Liver (tissue), 3 donors: ENCODE results near the gene DPYSL4.

ENCODE experiments used
- TAF1 ChIP-seq: conservative IDR thresholded peaks from 2 replicates; pipeline ENCODE4 v1.6.1; 2016; ENCODE audit warnings: antibody characterized with exemption, mild to moderate bottlenecking
- YY1 ChIP-seq: IDR thresholded peaks from 2 replicates; pipeline ENCODE4 v1.6.1; 2016; ENCODE audit warnings: antibody characterized with exemption, mild to moderate bottlenecking
- TF ChIP-seq, protein P1 (sequence below): fragments of 150-350 bp; IDR thresholded peaks from 2 replicates; pipeline ENCODE4 v1.5.1; 2017; ENCODE audit warnings: improper control_type of control experiment, low read depth, low read length; ENCODE audit not compliant: missing input control
- TF ChIP-seq, protein P2 (sequence below): IDR thresholded peaks from 2 replicates; pipeline ENCODE4 v1.6.1; 2016; ENCODE audit warnings: antibody characterized with exemption
- donor health status: healthy.
- donor health status: healthy.

DNA sequence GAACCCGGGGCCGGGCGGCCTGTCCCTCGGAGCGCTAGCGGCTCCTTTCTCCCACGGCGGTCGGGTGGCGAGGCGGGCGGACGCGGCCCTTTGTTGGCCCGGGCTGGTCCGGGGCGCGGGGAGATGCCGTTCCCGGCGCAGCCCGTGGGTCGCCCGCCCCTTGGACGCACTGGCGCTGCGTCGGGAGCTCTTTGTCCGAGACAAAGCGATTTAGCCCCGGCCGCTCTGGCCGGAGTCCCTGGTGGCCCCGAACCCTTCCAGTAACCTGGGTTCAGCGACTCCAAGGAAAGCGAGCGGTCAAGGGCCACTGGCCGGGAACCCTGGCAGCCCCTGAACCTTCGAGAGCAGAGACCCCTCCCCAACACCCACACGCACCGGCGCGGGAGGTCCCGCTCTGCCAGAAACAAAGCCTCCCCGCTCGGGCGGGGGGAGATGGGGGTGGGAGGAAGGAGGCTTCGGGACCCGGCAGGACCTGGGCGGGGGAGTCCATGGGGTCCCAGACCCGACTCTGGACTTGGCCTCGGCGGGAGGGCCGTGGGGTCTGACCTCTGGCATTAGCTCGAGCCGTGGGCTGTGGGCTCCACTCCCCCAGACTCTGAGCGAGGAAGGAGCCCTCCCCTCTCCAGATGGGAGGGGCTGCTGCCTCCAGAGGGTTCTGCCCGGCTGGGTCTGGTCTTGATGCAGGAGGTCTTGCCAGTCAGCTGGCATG lies 836 bp downstream of the DPYSL4 start:
- TF ChIP-seq, protein P1, sequence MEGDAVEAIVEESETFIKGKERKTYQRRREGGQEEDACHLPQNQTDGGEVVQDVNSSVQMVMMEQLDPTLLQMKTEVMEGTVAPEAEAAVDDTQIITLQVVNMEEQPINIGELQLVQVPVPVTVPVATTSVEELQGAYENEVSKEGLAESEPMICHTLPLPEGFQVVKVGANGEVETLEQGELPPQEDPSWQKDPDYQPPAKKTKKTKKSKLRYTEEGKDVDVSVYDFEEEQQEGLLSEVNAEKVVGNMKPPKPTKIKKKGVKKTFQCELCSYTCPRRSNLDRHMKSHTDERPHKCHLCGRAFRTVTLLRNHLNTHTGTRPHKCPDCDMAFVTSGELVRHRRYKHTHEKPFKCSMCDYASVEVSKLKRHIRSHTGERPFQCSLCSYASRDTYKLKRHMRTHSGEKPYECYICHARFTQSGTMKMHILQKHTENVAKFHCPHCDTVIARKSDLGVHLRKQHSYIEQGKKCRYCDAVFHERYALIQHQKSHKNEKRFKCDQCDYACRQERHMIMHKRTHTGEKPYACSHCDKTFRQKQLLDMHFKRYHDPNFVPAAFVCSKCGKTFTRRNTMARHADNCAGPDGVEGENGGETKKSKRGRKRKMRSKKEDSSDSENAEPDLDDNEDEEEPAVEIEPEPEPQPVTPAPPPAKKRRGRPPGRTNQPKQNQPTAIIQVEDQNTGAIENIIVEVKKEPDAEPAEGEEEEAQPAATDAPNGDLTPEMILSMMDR: no peak
- TF ChIP-seq YY1: no peak
- TF ChIP-seq TAF1: no peak
- TF ChIP-seq, protein P2, sequence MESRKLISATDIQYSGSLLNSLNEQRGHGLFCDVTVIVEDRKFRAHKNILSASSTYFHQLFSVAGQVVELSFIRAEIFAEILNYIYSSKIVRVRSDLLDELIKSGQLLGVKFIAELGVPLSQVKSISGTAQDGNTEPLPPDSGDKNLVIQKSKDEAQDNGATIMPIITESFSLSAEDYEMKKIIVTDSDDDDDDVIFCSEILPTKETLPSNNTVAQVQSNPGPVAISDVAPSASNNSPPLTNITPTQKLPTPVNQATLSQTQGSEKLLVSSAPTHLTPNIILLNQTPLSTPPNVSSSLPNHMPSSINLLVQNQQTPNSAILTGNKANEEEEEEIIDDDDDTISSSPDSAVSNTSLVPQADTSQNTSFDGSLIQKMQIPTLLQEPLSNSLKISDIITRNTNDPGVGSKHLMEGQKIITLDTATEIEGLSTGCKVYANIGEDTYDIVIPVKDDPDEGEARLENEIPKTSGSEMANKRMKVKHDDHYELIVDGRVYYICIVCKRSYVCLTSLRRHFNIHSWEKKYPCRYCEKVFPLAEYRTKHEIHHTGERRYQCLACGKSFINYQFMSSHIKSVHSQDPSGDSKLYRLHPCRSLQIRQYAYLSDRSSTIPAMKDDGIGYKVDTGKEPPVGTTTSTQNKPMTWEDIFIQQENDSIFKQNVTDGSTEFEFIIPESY: no peak
